Liver (tissue), 9 donors: ENCODE data around the gene ASS1. TPM values are rescaled to one million over a fixed set of nuclear protein-coding genes. Genes with fewer than 3 reads are reported as not detected.

ENCODE experiments used
- DNase-seq: peaks from one replicate; pipeline ENCODE4 v3.0.0-alpha.2; 2017; ENCODE audit warnings: low spot score
- H3K27ac ChIP-seq, 2 donors: one replicate each; pipeline ENCODE4 v1.7.0; 2013; ENCODE audit warnings: inconsistent platforms in 2 of 2, low read length in 2 of 2, control low read depth in 1 of 2, low read depth in 1 of 2, mild to moderate bottlenecking in 1 of 2
- H3K27me3 ChIP-seq, 4 donors: one replicate each; pipeline versions ENCODE4 v1.6.1 to v1.7.0; 2013; ENCODE audit warnings: low read length in 3 of 4, inconsistent platforms in 1 of 4, mild to moderate bottlenecking in 1 of 4, moderate library complexity in 1 of 4; ENCODE audit not compliant: control insufficient read depth in 4 of 4, insufficient read depth in 4 of 4
- H3K36me3 ChIP-seq, 4 donors: one replicate each; pipeline versions ENCODE4 v1.6.1 to v1.7.0; 2013; ENCODE audit warnings: low read length in 3 of 4, mild to moderate bottlenecking in 3 of 4, low read depth in 1 of 4, moderate library complexity in 1 of 4; ENCODE audit not compliant: control insufficient read depth in 4 of 4, insufficient read depth in 3 of 4
- H3K4me1 ChIP-seq, 4 donors: one replicate each; pipeline versions ENCODE4 v1.6.1 to v1.7.0; 2013; ENCODE audit warnings: low read length in 3 of 4, mild to moderate bottlenecking in 3 of 4, moderate library complexity in 1 of 4; ENCODE audit not compliant: control insufficient read depth in 4 of 4, insufficient read depth in 4 of 4
- H3K4me3 ChIP-seq, 3 donors: one replicate each; pipeline versions ENCODE4 v1.6.1 to v1.7.0; 2013; ENCODE audit warnings: low read length in 3 of 3, control low read depth in 1 of 3, low read depth in 1 of 3, mild to moderate bottlenecking in 1 of 3
- H3K9ac ChIP-seq, 2 donors: one replicate each; pipeline ENCODE4 v1.7.0; 2013; ENCODE audit warnings: low read length in 2 of 2, mild to moderate bottlenecking in 2 of 2, moderate library complexity in 2 of 2, control low read depth in 1 of 2, low read depth in 1 of 2
- H3K9me3 ChIP-seq, 4 donors: one replicate each; pipeline versions ENCODE4 v1.6.1 to v1.7.0; 2013; ENCODE audit warnings: low read length in 3 of 4; ENCODE audit not compliant: control insufficient read depth in 4 of 4
- EGR1 ChIP-seq, 2 donors: IDR thresholded peaks; 2 replicates each; pipeline ENCODE4 v1.6.1; 2016 to 2018; ENCODE audit warnings: antibody characterized with exemption in 2 of 2, low read depth in 2 of 2
- FOXA1 ChIP-seq: IDR thresholded peaks from 2 replicates; pipeline ENCODE4 v1.6.1; 2016; ENCODE audit warnings: antibody characterized with exemption
- FOXA2 ChIP-seq: IDR thresholded peaks from 2 replicates; pipeline ENCODE4 v1.6.1; 2016; ENCODE audit warnings: antibody characterized with exemption
- GABPA ChIP-seq, 2 donors: IDR thresholded peaks in 1 of 2; conservative IDR thresholded peaks in 1 of 2; 2 replicates each; pipeline ENCODE4 v1.6.1; 2016; ENCODE audit warnings: antibody characterized with exemption in 2 of 2, mild to moderate bottlenecking in 1 of 2, moderate library complexity in 1 of 2
- HNF4A ChIP-seq, 2 donors: conservative IDR thresholded peaks; 2 replicates each; pipeline ENCODE4 v1.6.1; 2016; ENCODE audit warnings: antibody characterized with exemption in 2 of 2, mild to moderate bottlenecking in 2 of 2
- HNF4G ChIP-seq: IDR thresholded peaks from 2 replicates; pipeline ENCODE4 v1.6.1; 2016; ENCODE audit warnings: antibody characterized with exemption
- JUND ChIP-seq, 2 donors: IDR thresholded peaks; 2 replicates each; pipeline ENCODE4 v1.6.1; 2016; ENCODE audit warnings: antibody characterized with exemption in 2 of 2
- MAX ChIP-seq: IDR thresholded peaks from 2 replicates; pipeline ENCODE4 v1.6.1; 2016; ENCODE audit warnings: antibody characterized with exemption
- NR2F2 ChIP-seq: IDR thresholded peaks from 2 replicates; pipeline ENCODE4 v1.6.1; 2016; ENCODE audit warnings: antibody characterized with exemption
- RAD21 ChIP-seq, 2 donors: IDR thresholded peaks; 2 replicates each; pipeline ENCODE4 v1.6.1; 2016; ENCODE audit warnings: antibody characterized with exemption in 2 of 2, mild to moderate bottlenecking in 2 of 2
- REST ChIP-seq: IDR thresholded peaks from 2 replicates; pipeline ENCODE4 v1.6.1; 2016; ENCODE audit warnings: antibody characterized with exemption, mild to moderate bottlenecking
- RXRA ChIP-seq, 2 donors: IDR thresholded peaks; 2 replicates each; pipeline ENCODE4 v1.6.1; 2017 to 2018; ENCODE audit warnings: antibody characterized with exemption in 2 of 2, mild to moderate bottlenecking in 1 of 2
- SP1 ChIP-seq: IDR thresholded peaks from 2 replicates; pipeline ENCODE4 v1.6.1; 2018; ENCODE audit warnings: antibody characterized with exemption, mild to moderate bottlenecking
- TAF1 ChIP-seq: conservative IDR thresholded peaks from 2 replicates; pipeline ENCODE4 v1.6.1; 2016; ENCODE audit warnings: antibody characterized with exemption, mild to moderate bottlenecking
- YY1 ChIP-seq: IDR thresholded peaks from 2 replicates; pipeline ENCODE4 v1.6.1; 2016; ENCODE audit warnings: antibody characterized with exemption, mild to moderate bottlenecking
- WGBS: extraction: QIAGEN DNeasy Blood & Tissue Kit; methylation state at CpG from one replicate; pipeline ENCODE4 v1.1.7; 2013; 5-methylcytosine and 5-hydroxymethylcytosine counted together
- polyA plus RNA-seq, 2 donors: library from polyadenylated mRNA; stranded (reverse) in 1 of 2; unstranded in 1 of 2; fragments of 200-250 nt in 1 of 2; fragments of >200 nt in 1 of 2; fragmentation: Nextera tagmentation in 1 of 2; extraction: Ambion mirVana in 1 of 2; gene quantifications; one replicate each; pipeline versions ENCODE4 v1.2.1 to v1.2.3, GENCODE V29; 2013 to 2015
- total RNA-seq, 2 donors: library from RNA; depleted of rRNA; stranded (reverse); fragments of >200 nt; gene quantifications; one replicate each; pipeline ENCODE4 v1.2.3, GENCODE V29; 2014
- TF ChIP-seq, protein P1 (sequence below): IDR thresholded peaks from 2 replicates; pipeline ENCODE4 v1.6.1; 2016; ENCODE audit warnings: antibody characterized with exemption
- TF ChIP-seq, protein P2 (sequence below): IDR thresholded peaks from 2 replicates; pipeline ENCODE4 v1.6.1; 2016; ENCODE audit warnings: antibody characterized with exemption
- TF ChIP-seq, protein P3 (sequence below): fragments of 150-350 bp; IDR thresholded peaks from 2 replicates; pipeline ENCODE4 v1.5.1; 2017; ENCODE audit warnings: improper control_type of control experiment, low read depth, low read length; ENCODE audit not compliant: missing input control
- donor health status: healthy.
- donor health status: healthy.
- donor health status: healthy.
- donor health status: healthy.
- donor health status: healthy.

Gene ASS1
- total and polyA plus RNA-seq, 4 donors: 396 to 711 (median 533) TPM

- peaks cover 6 to 39% (median 18%) of the 10 kb centered on the region in 4 donors for H3K36me3 ChIP-seq
- DNase-seq: no peak
- H3K9me3 ChIP-seq: no peaks in the 10 kb centered on the region
Observed at GRCh38 chr9:130462685-130463540, 18.2 kb downstream of the ASS1 start.

DNA sequence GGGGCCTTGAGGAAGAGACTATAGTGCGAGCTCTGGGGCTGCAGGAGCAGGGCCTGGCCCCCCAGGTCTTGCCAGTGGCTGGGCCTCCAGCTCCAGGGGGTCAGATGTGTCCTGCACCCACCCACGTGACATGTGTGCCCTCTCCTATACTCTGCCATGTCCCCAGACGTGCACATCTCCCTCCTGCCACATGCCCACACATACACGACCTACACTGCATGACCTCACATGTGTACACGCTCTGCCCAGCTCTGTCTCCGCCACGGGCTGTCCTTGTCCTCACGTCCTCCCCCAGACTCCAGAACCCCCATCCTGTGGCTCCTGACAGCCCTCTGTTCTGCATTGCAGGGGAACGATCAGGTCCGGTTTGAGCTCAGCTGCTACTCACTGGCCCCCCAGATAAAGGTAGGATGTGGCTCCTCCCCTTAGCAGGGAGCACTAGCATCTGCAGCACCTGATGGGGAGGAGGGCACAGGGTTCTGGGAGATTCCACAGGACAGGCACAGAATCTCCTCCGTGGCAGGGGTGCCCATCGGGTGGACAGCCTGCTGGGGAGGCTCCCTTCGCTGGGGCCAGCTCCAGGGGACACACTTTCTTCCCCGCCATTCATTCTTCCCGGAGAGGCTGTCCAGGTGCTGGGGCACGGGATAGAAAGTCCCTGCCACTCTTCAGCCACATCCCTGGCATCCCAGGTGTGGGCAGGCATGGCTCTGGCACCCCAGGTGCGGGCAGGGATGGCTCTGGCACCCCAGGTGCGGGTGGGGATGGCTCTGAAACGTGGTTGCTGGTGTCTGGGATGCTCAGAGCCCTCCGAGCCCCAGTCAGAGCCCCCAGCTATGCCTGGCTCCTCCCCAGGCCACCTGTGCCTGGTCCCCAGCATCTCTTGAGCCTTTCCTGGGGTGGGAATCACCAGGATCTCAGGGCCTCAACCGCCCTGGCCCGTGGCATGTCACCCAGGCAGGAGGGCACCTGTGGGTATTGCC, 19.3 kb downstream of the ASS1 start:
- no peak overlapping the region for H3K27ac ChIP-seq
- peaks cover 8 to 60% (median 30%) of the 10 kb centered on the region in 4 donors for H3K4me1 ChIP-seq
- WGBS: 76% methylated on average over 22 of the region's 22 CpGs
- no peak for DNase-seq
- H3K9ac ChIP-seq: no peak overlapping the region
- no peak overlapping the region for H3K4me3 ChIP-seq
- peaks cover 8 to 43% (median 26%) of the 10 kb centered on the region in 4 donors for H3K36me3 ChIP-seq
- no peaks in the 10 kb centered on the region for H3K9me3 ChIP-seq
- no peak for TF ChIP-seq HNF4A (conservative IDR thresholded peaks at IDR 0.05)
- TF ChIP-seq, protein P1, sequence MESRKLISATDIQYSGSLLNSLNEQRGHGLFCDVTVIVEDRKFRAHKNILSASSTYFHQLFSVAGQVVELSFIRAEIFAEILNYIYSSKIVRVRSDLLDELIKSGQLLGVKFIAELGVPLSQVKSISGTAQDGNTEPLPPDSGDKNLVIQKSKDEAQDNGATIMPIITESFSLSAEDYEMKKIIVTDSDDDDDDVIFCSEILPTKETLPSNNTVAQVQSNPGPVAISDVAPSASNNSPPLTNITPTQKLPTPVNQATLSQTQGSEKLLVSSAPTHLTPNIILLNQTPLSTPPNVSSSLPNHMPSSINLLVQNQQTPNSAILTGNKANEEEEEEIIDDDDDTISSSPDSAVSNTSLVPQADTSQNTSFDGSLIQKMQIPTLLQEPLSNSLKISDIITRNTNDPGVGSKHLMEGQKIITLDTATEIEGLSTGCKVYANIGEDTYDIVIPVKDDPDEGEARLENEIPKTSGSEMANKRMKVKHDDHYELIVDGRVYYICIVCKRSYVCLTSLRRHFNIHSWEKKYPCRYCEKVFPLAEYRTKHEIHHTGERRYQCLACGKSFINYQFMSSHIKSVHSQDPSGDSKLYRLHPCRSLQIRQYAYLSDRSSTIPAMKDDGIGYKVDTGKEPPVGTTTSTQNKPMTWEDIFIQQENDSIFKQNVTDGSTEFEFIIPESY: no peak
- TF ChIP-seq RAD21 (IDR thresholded peaks at IDR 0.05): no peak
- TF ChIP-seq EGR1 (IDR thresholded peaks at IDR 0.05; ENCODE audit: low read depth in 2 of 2): no peak
- TF ChIP-seq MAX: no peak
- TF ChIP-seq TAF1: no peak
- no peak for TF ChIP-seq HNF4G
- TF ChIP-seq, protein P2, sequence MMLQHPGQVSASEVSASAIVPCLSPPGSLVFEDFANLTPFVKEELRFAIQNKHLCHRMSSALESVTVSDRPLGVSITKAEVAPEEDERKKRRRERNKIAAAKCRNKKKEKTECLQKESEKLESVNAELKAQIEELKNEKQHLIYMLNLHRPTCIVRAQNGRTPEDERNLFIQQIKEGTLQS: no peak
- TF ChIP-seq YY1: no peak
- TF ChIP-seq FOXA1: no peak
- no peak for TF ChIP-seq GABPA (IDR thresholded peaks at IDR 0.05 in 1 of 2, conservative IDR thresholded peaks at IDR 0.05 in 1 of 2)
- TF ChIP-seq SP1: no peak
- TF ChIP-seq, protein P3, sequence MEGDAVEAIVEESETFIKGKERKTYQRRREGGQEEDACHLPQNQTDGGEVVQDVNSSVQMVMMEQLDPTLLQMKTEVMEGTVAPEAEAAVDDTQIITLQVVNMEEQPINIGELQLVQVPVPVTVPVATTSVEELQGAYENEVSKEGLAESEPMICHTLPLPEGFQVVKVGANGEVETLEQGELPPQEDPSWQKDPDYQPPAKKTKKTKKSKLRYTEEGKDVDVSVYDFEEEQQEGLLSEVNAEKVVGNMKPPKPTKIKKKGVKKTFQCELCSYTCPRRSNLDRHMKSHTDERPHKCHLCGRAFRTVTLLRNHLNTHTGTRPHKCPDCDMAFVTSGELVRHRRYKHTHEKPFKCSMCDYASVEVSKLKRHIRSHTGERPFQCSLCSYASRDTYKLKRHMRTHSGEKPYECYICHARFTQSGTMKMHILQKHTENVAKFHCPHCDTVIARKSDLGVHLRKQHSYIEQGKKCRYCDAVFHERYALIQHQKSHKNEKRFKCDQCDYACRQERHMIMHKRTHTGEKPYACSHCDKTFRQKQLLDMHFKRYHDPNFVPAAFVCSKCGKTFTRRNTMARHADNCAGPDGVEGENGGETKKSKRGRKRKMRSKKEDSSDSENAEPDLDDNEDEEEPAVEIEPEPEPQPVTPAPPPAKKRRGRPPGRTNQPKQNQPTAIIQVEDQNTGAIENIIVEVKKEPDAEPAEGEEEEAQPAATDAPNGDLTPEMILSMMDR: no peak
- no peak for TF ChIP-seq REST
- no peak for TF ChIP-seq JUND (IDR thresholded peaks at IDR 0.05)
- no peak for TF ChIP-seq NR2F2
- no peak for TF ChIP-seq FOXA2
- TF ChIP-seq RXRA (IDR thresholded peaks at IDR 0.05): no peak
- no peaks in the 10 kb centered on the region for H3K27me3 ChIP-seq

More at GRCh38 chr9:130462685-130463540, 18.2 kb downstream of the ASS1 start:
- 90% methylated on average over 27 of the region's 27 CpGs for WGBS
- Histone ChIP-seq H3K9ac (no peak overlapping the region), H3K4me1 (peaks cover 9 to 71% (median 35%) of the 10 kb centered on the region in 4 donors), H3K4me3 (no peak overlapping the region), H3K27ac (no peak overlapping the region), H3K27me3 (no peaks in the 10 kb centered on the region)
- TF ChIP-seq FOXA2: no peak
